Measurements from ENCODE around the gene BTBD9. TPM values are rescaled to one million over a fixed set of nuclear protein-coding genes. Genes with fewer than 3 reads are reported as not detected.

Gene BTBD9
- total RNA-seq, 4 donors from 2014 or later, result 11.7 to 17.7 (median 14.1) TPM

DNA sequence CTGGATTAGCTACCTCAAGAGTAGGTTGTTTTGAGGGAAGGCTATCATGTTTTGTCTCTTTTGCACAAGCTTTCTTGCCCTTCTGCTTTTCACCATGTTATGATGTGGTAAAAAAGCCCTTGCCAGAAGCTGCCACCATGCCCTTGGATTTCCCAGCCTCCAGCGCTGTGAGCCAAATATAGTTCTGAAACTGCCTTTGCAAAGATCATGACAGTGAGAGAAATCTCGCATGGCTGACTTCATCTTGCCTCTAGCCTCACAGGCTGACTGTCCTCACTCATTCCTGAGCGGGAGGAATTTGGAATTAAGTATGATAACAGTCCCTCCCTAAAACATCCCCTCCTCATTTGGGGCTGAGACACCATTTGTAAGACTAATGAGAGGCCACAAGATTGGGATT lies 207.7 kb downstream of the BTBD9 start:
- no peak for TF ChIP-seq CTCF (IDR thresholded peaks at IDR 0.05; ENCODE audit: low read depth)

GRCh38 chr6:38429546-38429945 lies 210.2 kb downstream of the BTBD9 start:
- no peak for TF ChIP-seq CTCF (IDR thresholded peaks at IDR 0.05; ENCODE audit: low read depth)

DNA sequence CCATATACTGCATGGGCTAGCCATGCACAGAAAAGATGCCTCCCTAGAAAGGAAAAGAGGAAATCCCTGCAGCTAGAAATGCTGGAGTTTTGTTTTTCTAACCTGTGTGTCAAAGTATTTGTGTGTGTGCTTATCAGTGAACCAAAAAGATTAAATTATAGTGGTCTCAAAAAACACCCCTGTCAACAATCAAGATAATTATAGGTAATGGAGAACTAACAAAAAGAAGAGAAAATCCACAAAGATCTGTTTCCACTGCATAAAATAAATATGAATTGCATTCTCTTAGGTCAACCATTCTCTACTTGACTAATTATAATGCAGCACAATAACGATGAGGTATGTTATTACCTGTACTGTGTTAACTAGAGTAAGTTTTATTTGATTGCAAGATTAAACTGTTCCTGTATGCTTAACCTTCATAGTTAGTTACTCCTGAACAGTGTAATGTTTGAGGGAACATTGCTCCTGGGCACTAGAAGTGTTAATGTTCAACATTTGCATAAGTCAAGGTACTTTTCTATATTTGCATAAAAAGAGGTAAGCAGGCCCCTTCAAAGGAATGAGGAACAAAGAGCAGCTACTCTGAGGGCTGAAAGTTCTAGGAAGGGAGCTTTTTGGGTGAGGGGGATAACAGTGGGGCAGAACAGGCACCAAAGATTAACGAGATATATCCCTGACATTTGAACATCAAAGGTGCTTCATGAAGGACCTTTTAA lies 212.1 kb downstream of the BTBD9 start:
- TF ChIP-seq CTCF (IDR thresholded peaks at IDR 0.05; ENCODE audit: low read depth), result no peak

- TF ChIP-seq CTCF (IDR thresholded peaks at IDR 0.05; ENCODE audit: low read depth), result no peak
Measured at GRCh38 chr6:38423746-38424145, 216.0 kb downstream of the BTBD9 start.

- TF ChIP-seq CTCF (IDR thresholded peaks at IDR 0.05; ENCODE audit: low read depth), result no peak
Measured at GRCh38 chr6:38420207-38420606, 219.5 kb downstream of the BTBD9 start.

DNA sequence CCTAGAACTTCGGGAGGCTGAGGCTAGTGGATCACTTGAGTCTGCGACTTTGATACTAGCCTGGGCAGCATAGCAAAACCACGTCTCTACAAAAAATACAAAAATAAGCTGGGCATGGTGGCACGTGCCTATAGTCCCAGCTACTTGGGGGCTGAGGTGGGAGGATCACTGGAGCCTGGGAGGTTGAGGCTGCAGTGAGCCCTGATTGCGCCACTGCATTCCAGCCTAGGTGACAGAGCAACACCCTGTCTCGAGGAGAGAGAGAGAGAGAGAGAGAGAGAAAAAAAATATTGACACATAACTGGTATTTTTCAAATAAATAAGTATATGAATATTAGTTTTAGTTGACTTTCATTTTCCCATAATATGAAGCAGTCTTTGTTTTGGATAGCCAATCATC lies 222.2 kb downstream of the BTBD9 start:
- TF ChIP-seq CTCF (IDR thresholded peaks at IDR 0.05; ENCODE audit: low read depth), result no peak

- no peak for TF ChIP-seq CTCF (IDR thresholded peaks at IDR 0.05; ENCODE audit: low read depth)
Measured at GRCh38 chr6:38415231-38416005, 224.3 kb downstream of the BTBD9 start.
